ENCODE measurements around the gene GABRD. TPM values are rescaled to one million over a fixed set of nuclear protein-coding genes. Genes with fewer than 3 reads are reported as not detected.

Gene GABRD
- total and polyA plus RNA-seq, 2 experiments from 2014 or later = not detected

- Histone ChIP-seq H3K9ac (no peak overlapping the region), H4K20me1 (ENCODE audit: insufficient read depth) (no peaks in the 10 kb centered on the region), H3K36me3 (ENCODE audit: low read depth) (no peaks in the 10 kb centered on the region), H3K4me2 (ENCODE audit: unreplicated experiment) (no peak overlapping the region), H3F3A (ENCODE audit: insufficient read depth) (no peaks in the 10 kb centered on the region), H3K79me2 (ENCODE audit: insufficient read depth) (no peaks in the 10 kb centered on the region), H3K9me2 (ENCODE audit: insufficient read depth) (no peaks in the 10 kb centered on the region), H3K9me3 (ENCODE audit: low read depth) (no peaks in the 10 kb centered on the region), H3K27me3 (replicated peaks; ENCODE audit: insufficient read depth) (no peaks in the 10 kb centered on the region; the same call in 1 of the 2 replicates), H2AFZ (no peak overlapping the region), H3K4me1 (ENCODE audit: insufficient read depth) (no peaks in the 10 kb centered on the region), H3K4me3 (no peak overlapping the region), H3K27ac (no peak overlapping the region)
- in situ Hi-C loops (cut with MboI) = no loop called here
- no peak for DNase-seq
- WGBS, 2 experiments (ENCODE audit: low coverage in 1 of 2, low lambda C conversion rate in 2 of 2, missing lambda C conversion rate in 2 of 2) = 73 to 74% methylated on average over 23 of the region's 23 CpGs
- TF ChIP-seq EZH2phosphoT487 (IDR thresholded peaks at IDR 0.05; ENCODE audit: insufficient read depth, low read depth) (no peak), EZH2 (IDR thresholded peaks at IDR 0.05; ENCODE audit: insufficient read depth, poor library complexity, severe bottlenecking) (no peak)
These were observed 41.4 kb downstream of the GABRD start for GRCh38 chr1:2060535-2060934.

- Histone ChIP-seq H3K4me2 (ENCODE audit: unreplicated experiment) (no peak overlapping the region), H3K36me3 (ENCODE audit: low read depth) (no peaks in the 10 kb centered on the region), H3K9ac (no peak overlapping the region), H3K4me3 (no peak overlapping the region), H3K79me2 (ENCODE audit: insufficient read depth) (no peaks in the 10 kb centered on the region), H3K27me3 (replicated peaks; ENCODE audit: insufficient read depth) (peaks cover 5% of the 10 kb centered on the region), H3K9me3 (ENCODE audit: low read depth) (no peaks in the 10 kb centered on the region), H2AFZ (no peak overlapping the region), H3K27ac (no peak overlapping the region), H4K20me1 (ENCODE audit: insufficient read depth) (no peaks in the 10 kb centered on the region), H3K4me1 (ENCODE audit: insufficient read depth) (no peaks in the 10 kb centered on the region), H3K9me2 (ENCODE audit: insufficient read depth) (no peaks in the 10 kb centered on the region), H3F3A (ENCODE audit: insufficient read depth) (no peaks in the 10 kb centered on the region)
- TF ChIP-seq EZH2 (IDR thresholded peaks at IDR 0.05; ENCODE audit: insufficient read depth, poor library complexity, severe bottlenecking) (no peak), EZH2phosphoT487 (IDR thresholded peaks at IDR 0.05; ENCODE audit: insufficient read depth, low read depth) (no peak)
- WGBS, 2 experiments (ENCODE audit: low coverage in 1 of 2, low lambda C conversion rate in 2 of 2, missing lambda C conversion rate in 2 of 2) = 66 to 76% methylated on average over 26 to 28 of the region's 28 CpGs
- in situ Hi-C loops (cut with MboI) = no loop called here
- no peak for DNase-seq
These were observed 42.1 kb downstream of the GABRD start for GRCh38 chr1:2061065-2061778.

GRCh38 chr1:2065699-2066098, 46.6 kb downstream of the GABRD start:
- Histone ChIP-seq H3K9ac (no peak overlapping the region), H3K27ac (no peak overlapping the region), H3K4me2 (ENCODE audit: unreplicated experiment) (no peak overlapping the region), H3K79me2 (ENCODE audit: insufficient read depth) (no peaks in the 10 kb centered on the region), H3K27me3 (replicated peaks; ENCODE audit: insufficient read depth) (peaks cover 10% of the 10 kb centered on the region), H2AFZ (no peak overlapping the region), H3K4me3 (no peak overlapping the region), H3F3A (ENCODE audit: insufficient read depth) (no peaks in the 10 kb centered on the region), H3K4me1 (ENCODE audit: insufficient read depth) (no peaks in the 10 kb centered on the region), H3K36me3 (ENCODE audit: low read depth) (no peaks in the 10 kb centered on the region), H3K9me3 (ENCODE audit: low read depth) (no peaks in the 10 kb centered on the region), H3K9me2 (ENCODE audit: insufficient read depth) (no peaks in the 10 kb centered on the region), H4K20me1 (ENCODE audit: insufficient read depth) (no peaks in the 10 kb centered on the region)
- WGBS, 2 experiments (ENCODE audit: low coverage in 1 of 2, low lambda C conversion rate in 2 of 2, missing lambda C conversion rate in 2 of 2) = 65 to 69% methylated on average over 4 of the region's 4 CpGs
- TF ChIP-seq EZH2phosphoT487 (IDR thresholded peaks at IDR 0.05; ENCODE audit: insufficient read depth, low read depth) = no peak
- no peak for TF ChIP-seq EZH2 (IDR thresholded peaks at IDR 0.05; ENCODE audit: insufficient read depth, poor library complexity, severe bottlenecking)
- DNase-seq = no peak
- in situ Hi-C loops (cut with MboI) = no loop called here

GRCh38 chr1:2067393-2067792, 48.2 kb downstream of the GABRD start:
- Histone ChIP-seq H2AFZ (no peak overlapping the region), H3K9me2 (ENCODE audit: insufficient read depth) (no peaks in the 10 kb centered on the region), H3K27ac (no peak overlapping the region), H3K36me3 (ENCODE audit: low read depth) (no peaks in the 10 kb centered on the region), H3K4me2 (ENCODE audit: unreplicated experiment) (no peak overlapping the region), H3K79me2 (ENCODE audit: insufficient read depth) (no peaks in the 10 kb centered on the region), H3K4me3 (no peak overlapping the region), H3K27me3 (replicated peaks; ENCODE audit: insufficient read depth) (peaks cover 10% of the 10 kb centered on the region; the same call in 1 of the 2 replicates), H4K20me1 (ENCODE audit: insufficient read depth) (no peaks in the 10 kb centered on the region), H3K4me1 (ENCODE audit: insufficient read depth) (no peaks in the 10 kb centered on the region), H3F3A (ENCODE audit: insufficient read depth) (no peaks in the 10 kb centered on the region), H3K9me3 (ENCODE audit: low read depth) (no peaks in the 10 kb centered on the region), H3K9ac (no peak overlapping the region)
- TF ChIP-seq EZH2 (IDR thresholded peaks at IDR 0.05; ENCODE audit: insufficient read depth, poor library complexity, severe bottlenecking) (no peak), EZH2phosphoT487 (IDR thresholded peaks at IDR 0.05; ENCODE audit: insufficient read depth, low read depth) (no peak)
- in situ Hi-C loops (cut with MboI) = no loop called here
- 79 to 80% methylated on average over 21 of the region's 21 CpGs for WGBS, 2 experiments (ENCODE audit: low coverage in 1 of 2, low lambda C conversion rate in 2 of 2, missing lambda C conversion rate in 2 of 2)
- no peak for DNase-seq
